Adrenal gland (tissue), 12 donors: ENCODE measurements around the gene ZNF148. TPM values are rescaled to one million over a fixed set of nuclear protein-coding genes. Genes with fewer than 3 reads are reported as not detected.

Experiments used
- DNase-seq, 7 donors: peaks; one replicate each; pipeline ENCODE4 v3.0.0-alpha.2; 2019 to 2020
- H3K27ac ChIP-seq, 5 donors: fragments of 200-600 bp; sonication (generic) in 4 of 5; 1 replicate in 3 of 5; 2 replicates in 2 of 5; pipeline versions ENCODE4 v1.5.1 to v1.8.0; 2016 to 2020; ENCODE audit warnings: mild to moderate bottlenecking in 1 of 5
- H3K27me3 ChIP-seq: fragments of 200-600 bp; 2 replicates; pipeline ENCODE4 v1.8.0; 2021
- H3K36me3 ChIP-seq, 2 donors: fragments of 200-600 bp; replicated peaks in 1 of 2; 1 replicate in 1 of 2; 2 replicates in 1 of 2; pipeline versions ENCODE4 v1.5.1 to v1.8.0; 2018 to 2022
- H3K4me1 ChIP-seq, 2 donors: fragments of 200-600 bp; replicated peaks in 1 of 2; 1 replicate in 1 of 2; 2 replicates in 1 of 2; pipeline versions ENCODE4 v1.5.1 to v1.8.0; 2018 to 2021
- H3K4me3 ChIP-seq, 4 donors: fragments of 200-600 bp; sonication (generic) in 3 of 4; one replicate each; pipeline ENCODE4 v1.5.1; 2016 to 2018
- H3K9me3 ChIP-seq, 3 donors: fragments of 200-600 bp; sonication (generic) in 1 of 3; replicated peaks in 1 of 3; 1 replicate in 2 of 3; 2 replicates in 1 of 3; pipeline versions ENCODE4 v1.5.1 to v1.8.0; 2016 to 2021
- POLR2A ChIP-seq, 2 donors: fragments of 450-650 bp; IDR thresholded peaks; one replicate each; pipeline ENCODE4 v1.6.1; 2017; ENCODE audit warnings: antibody characterized with exemption in 2 of 2, mild to moderate bottlenecking in 2 of 2, moderate library complexity in 1 of 2
- WGBS, 4 donors: extraction: QIAGEN DNeasy Blood & Tissue Kit in 2 of 4; methylation state at CpG; one replicate each; pipeline versions ENCODE4 v1.1.5 to v1.1.7; 2013 to 2017; 5-methylcytosine and 5-hydroxymethylcytosine counted together
- intact Hi-C, 2 donors: fragments of 100-400 bp; cut with DNase I; formaldehyde crosslinking; loops; one replicate each; pipeline versions ENCODE4 v1.14.1 to v1.15.0; 2022 to 2023
- polyA plus RNA-seq, 3 donors: library from polyadenylated mRNA; stranded (reverse); fragments of 200-250 nt in 2 of 3; fragments of 350-450 nt in 1 of 3; fragmentation: Illumina TruSeq in 1 of 3; extraction: RNeasy Lipid Tissue Mini Kit (QIAGEN cat#74804) in 1 of 3; gene quantifications; one replicate each; pipeline ENCODE4 v1.2.3, GENCODE V29; 2013 to 2014
- total RNA-seq, 9 donors: library from RNA; depleted of rRNA in 4 of 9; stranded (reverse); fragments of >200 nt in 4 of 9; fragments of 120-200 nt in 1 of 9; fragmentation: NEBNext Ultra II Directional in 1 of 9; extraction: Animal tissue kit (Norgen Biotek cat#: 25700) in 1 of 9; gene quantifications; one replicate each; pipeline versions ENCODE4 v1.1.0 to v1.2.4, GENCODE V29; 2013 to 2023
- TF ChIP-seq, protein P1 (sequence below), 6 experiments: fragments of 450-650 bp in 4 of 6; fragments of 200-600 bp in 2 of 6; sonication (generic) in 1 of 6; IDR thresholded peaks; 1 replicate in 5 of 6; 2 replicates in 1 of 6; pipeline versions ENCODE4 v1.5.1 to v1.8.0; 2016 to 2021; ENCODE audit warnings: antibody characterized with exemption in 6 of 6, mild to moderate bottlenecking in 2 of 6, moderate library complexity in 1 of 6
- donor health status: healthy with polysubstance abuse.
- donor health status: Bipolar disorder and iron deficiency.
- donor health status: DM: yes; HTN: yes; CAD: no.
- donor health status: DM: no; HTN: no; CAD: no.
- donor health status: DM: no; HTN: no; CAD: no.
- donor health status: DM: yes; HTN: yes; CAD: no.

ZNF148 gene
- total and polyA plus RNA-seq, 12 donors, result 3.0 to 58.2 (median 30.9) TPM

DNA sequence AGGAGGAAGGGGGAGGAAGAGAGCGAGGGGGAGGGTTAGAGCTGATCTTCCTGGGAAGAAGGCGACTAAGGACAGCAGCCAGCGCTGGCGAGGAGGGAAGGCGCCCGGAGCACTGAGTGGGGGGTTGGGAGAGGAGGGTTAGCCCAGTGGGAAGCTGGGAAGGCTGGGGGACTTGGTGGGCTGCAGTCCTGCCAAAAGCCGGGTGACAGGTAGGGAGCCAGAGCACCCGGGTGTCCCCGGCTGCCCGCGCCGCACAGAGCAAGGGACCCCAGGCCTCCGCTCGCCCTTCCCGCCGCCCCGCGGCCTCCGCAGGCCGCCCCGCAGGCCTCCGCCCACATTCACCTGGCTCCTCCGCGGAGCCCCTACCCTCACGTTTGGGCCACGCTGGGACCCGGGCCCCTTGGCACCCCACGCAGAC lies 163.0 kb downstream of the ZNF148 start:
- Histone ChIP-seq H3K36me3 (no peaks in the 10 kb centered on the region), H3K4me1 (peaks cover 0 to 10% of the 10 kb centered on the region in 2 donors), H3K27me3 (peaks cover 12% of the 10 kb centered on the region), H3K27ac (no peak overlapping the region), H3K9me3 (no peaks in the 10 kb centered on the region), H3K4me3 (peak overlapping the region in 2 of 4 donors; percentile 57 to 71)
- peak in 3 of 7 donors; percentile 20 to 31 (median 21) for DNase-seq
- TF ChIP-seq, protein P1, sequence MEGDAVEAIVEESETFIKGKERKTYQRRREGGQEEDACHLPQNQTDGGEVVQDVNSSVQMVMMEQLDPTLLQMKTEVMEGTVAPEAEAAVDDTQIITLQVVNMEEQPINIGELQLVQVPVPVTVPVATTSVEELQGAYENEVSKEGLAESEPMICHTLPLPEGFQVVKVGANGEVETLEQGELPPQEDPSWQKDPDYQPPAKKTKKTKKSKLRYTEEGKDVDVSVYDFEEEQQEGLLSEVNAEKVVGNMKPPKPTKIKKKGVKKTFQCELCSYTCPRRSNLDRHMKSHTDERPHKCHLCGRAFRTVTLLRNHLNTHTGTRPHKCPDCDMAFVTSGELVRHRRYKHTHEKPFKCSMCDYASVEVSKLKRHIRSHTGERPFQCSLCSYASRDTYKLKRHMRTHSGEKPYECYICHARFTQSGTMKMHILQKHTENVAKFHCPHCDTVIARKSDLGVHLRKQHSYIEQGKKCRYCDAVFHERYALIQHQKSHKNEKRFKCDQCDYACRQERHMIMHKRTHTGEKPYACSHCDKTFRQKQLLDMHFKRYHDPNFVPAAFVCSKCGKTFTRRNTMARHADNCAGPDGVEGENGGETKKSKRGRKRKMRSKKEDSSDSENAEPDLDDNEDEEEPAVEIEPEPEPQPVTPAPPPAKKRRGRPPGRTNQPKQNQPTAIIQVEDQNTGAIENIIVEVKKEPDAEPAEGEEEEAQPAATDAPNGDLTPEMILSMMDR (IDR thresholded peaks at IDR 0.05), result no peak
- no peak for TF ChIP-seq POLR2A (IDR thresholded peaks at IDR 0.05)
- WGBS, 4 donors, result 2 to 11% (median 6%) methylated on average over 7 to 28 of the region's 28 CpGs
- intact Hi-C loops, result no loop called here

DNA sequence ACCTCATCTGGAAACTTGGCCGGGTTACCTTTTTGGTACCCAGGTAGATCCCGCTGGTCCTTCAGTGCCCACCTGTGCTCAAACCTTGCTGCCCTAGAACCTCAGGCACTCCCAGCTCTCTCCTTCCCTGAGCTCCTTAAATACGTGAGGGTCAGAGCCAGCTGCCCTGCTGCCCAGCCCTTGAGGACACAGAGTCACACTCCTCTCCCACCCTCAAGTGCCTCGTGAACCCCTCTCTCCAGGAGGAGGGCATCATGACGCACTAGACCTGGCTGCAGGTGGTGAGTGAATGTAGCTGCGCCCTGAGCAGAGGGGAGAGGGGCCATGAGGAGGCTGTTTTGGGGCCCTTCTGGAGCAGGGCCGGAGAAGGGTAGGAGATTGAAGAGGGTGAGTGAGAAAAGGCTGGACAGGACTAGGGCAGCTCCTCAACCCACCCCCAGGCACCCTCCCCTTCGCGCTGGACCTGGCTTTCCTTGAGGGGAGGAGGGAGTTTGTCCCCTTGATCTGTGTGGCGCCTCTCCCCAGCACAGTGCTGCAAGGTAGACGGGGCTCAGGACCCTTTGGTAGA lies 163.5 kb downstream of the ZNF148 start:
- Histone ChIP-seq H3K36me3 (no peaks in the 10 kb centered on the region), H3K9me3 (no peaks in the 10 kb centered on the region), H3K4me3 (peak overlapping the region in 1 of 4 donors; percentile 71), H3K4me1 (peaks cover 0 to 10% of the 10 kb centered on the region in 2 donors), H3K27ac (no peak overlapping the region), H3K27me3 (peaks cover 12% of the 10 kb centered on the region)
- intact Hi-C loops, result no loop called here
- 61 to 75% (median 69%) methylated on average over 11 of the region's 11 CpGs for WGBS, 4 donors
- no peak for DNase-seq
- TF ChIP-seq, protein P1 (IDR thresholded peaks at IDR 0.05), result no peak
- TF ChIP-seq POLR2A (IDR thresholded peaks at IDR 0.05), result no peak

DNA sequence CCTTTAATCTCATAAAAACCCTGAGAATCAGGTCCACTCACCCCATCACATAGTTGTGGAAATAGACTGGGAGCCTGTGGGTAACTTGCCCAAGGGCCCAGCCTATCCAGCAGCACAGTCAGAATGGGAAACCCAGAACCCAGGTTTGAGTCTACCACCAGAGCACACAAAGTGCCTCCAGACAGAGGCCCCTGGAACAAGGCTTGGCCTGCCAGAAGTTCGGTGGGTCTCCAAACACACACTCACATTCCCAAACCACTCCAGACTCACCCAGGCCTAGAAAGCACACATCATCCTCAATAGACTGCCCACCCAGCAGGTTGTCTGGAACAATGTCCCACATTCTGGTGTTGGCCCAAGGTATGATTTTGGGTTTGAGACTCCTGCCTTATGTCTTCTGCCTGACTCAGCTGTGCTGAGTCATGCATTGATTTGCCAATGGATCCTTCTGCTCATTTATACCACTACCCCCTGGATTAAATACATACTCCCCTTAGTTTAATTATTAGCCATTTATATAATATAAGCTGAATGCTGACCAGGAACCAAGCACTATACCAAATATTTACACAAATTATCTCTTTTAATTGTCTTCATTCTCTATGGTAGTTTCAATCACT lies 167.1 kb downstream of the ZNF148 start:
- 92 to 100% (median 95%) methylated on average over 1 of the region's 1 CpG; no CpG with 5 or more reads in 1 of the 4 donors for WGBS, 4 donors
- Histone ChIP-seq H3K4me3 (no peak overlapping the region), H3K9me3 (no peaks in the 10 kb centered on the region), H3K27me3 (peaks cover 8% of the 10 kb centered on the region), H3K4me1 (peaks cover 0 to 9% of the 10 kb centered on the region in 2 donors), H3K36me3 (no peaks in the 10 kb centered on the region), H3K27ac (no peak overlapping the region)
- no peak for TF ChIP-seq POLR2A (IDR thresholded peaks at IDR 0.05)
- TF ChIP-seq, protein P1 (IDR thresholded peaks at IDR 0.05), result no peak
- intact Hi-C loops, result no loop called here
- no peak for DNase-seq

DNA sequence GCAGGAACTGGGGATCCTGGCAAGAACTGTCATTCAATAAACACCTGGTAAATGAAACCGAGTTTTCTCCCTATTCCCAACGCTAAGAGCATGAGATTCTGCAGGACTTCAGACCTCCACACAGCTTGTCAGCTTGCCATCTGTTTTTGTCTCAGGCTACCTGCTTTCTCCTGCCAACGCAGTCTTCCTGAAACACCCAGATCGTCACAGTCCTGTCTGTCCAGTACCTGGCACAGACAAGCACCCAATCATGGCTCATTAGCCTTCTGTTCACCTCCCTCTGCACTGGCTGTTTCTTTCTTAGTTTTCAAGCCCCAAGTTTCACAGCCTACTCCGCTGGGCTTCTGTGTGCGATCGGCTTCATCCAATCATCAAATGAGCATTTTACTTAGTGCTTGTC lies 167.6 kb downstream of the ZNF148 start:
- H3K27me3 ChIP-seq, result peaks cover 3% of the 10 kb centered on the region
- TF ChIP-seq POLR2A (IDR thresholded peaks at IDR 0.05), result no peak
- TF ChIP-seq, protein P1 (IDR thresholded peaks at IDR 0.05), result no peak
- WGBS, 4 donors, result 80 to 89% (median 83%) methylated on average over 7 of the region's 7 CpGs
- H3K4me3 ChIP-seq, result no peak overlapping the region
- H3K36me3 ChIP-seq, result no peaks in the 10 kb centered on the region
- H3K9me3 ChIP-seq, result no peaks in the 10 kb centered on the region
- intact Hi-C loops, result no loop called here
- no peak for DNase-seq
- H3K27ac ChIP-seq, result no peak overlapping the region
- peaks cover 0 to 4% of the 10 kb centered on the region in 2 donors for H3K4me1 ChIP-seq
